Hematopoietic multipotent progenitor cell (in vitro differentiated cells): ENCODE results near the gene POTEI. TPM values are rescaled to one million over a fixed set of nuclear protein-coding genes. Genes with fewer than 3 reads are reported as not detected.
"Not testable (repeated sequence)": the region's sequence is repeated elsewhere in the genome, so short reads cannot be mapped to it uniquely, and the experiment has no call there.

Source experiments
- DNase-seq, 3 donors: peaks; one replicate each; pipeline ENCODE4 v3.0.0-alpha.2; 2011 to 2015; ENCODE audit warnings: low read depth in 2 of 3, low spot score in 2 of 3
- small RNA-seq: library from RNA; depleted of rRNA; stranded (forward); fragments of <200 nt; gene quantifications from one replicate; pipeline ENCODE3, GENCODE V24; 2012
- total RNA-seq: library from RNA; depleted of rRNA; stranded (reverse); fragments of >200 nt; gene quantifications from one replicate; pipeline ENCODE4 v1.2.3, GENCODE V29; 2012

The POTEI gene
- total RNA-seq, 1 donor = not detected

DNA sequence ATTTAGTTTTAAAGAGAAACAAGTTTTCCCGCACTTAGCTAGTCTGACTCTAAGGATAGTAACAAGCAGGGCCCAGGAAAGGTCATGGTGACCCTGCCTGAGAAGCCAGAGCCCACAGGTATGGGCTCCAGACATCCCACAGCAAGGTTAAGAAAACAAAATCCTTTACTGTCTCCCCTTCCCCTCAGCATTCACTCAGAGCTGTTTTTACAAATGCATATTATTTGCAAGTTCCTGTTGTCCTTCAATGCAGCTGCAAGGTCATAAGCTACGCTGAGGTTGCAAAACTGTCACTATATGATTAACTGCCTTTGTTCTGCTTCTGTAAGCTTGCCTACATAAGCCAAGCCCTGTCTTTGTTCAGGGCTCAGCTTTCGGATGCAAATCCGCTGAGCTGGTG, 18.1 kb downstream of the POTEI start:
- not testable (repeated sequence) for DNase-seq

DNA sequence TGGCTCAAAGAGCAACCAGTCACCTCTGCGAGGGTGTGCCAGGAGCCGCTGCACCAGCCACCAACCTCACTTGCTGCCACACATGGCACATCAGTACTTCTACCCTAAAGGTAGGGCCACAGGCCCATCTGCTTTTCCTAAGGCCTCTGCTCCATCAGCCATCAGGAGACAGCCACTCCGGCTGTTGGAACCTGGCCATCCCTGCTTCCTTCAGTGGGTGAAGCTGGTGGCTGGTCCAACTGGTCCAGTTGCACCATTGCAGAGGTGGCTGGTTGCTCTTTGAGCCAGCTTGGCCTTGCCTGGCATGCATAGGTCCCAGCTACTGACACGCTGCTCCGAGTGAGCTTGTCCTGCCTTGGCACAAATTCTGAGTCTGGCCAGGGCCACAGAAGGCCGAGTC, 53.7 kb downstream of the POTEI start:
- DNase-seq = not testable (repeated sequence)

DNA sequence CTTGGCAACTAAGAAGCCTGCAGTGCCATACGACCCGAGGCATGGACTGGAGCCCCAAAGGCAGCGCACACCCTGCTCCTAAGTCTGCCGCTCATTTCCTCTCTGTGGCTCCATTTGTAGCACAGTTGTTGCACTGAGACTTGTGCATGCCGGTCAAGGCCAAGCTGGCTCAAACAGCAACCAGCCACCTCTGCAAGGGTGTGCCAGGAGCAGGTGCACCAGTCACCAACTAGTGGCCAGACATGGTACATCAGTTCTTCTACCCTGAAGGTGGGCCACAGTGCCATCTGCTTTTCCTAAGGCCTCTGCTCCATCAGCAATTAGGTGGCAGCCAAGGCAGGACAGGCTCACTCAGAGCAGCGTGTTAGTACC, 54.4 kb downstream of the POTEI start:
- not testable (repeated sequence) for DNase-seq

DNA sequence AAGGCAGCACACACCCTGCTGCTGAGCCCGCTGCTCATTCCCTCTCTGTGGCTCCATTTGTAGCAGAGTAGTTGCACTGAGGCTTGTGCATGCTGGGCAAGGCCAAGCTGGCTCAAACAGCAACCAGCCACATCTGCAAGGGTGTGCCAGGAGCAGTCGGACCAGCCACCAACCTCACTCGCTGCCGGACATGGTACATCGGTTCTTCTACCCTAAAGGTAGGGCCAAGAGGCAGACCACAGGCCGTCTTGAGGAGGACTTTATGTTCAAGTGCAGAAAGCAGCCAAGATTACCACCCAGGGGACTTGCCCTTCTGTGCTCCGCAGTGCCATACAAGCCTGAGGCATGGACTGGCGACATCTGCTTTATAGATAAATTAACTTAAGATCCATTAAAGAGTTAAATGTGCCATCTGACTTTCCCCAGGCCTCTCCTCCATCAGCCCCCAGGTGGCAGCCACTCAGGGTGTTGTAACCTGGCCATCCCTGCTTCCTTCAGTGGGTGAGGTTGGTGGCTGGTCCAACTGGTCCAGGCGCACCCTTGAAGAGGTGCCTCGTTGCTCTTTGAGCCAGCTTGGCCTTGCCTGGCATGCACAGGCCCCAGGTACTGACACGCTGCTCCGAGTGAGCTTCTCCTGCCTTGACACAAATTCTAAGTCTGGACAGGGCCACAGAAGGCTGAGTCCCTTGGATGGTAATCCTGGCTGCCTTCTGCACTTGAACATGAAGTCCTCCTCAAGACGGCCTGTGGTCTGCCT, 55.0 kb downstream of the POTEI start:
- not testable (repeated sequence) for DNase-seq

DNA sequence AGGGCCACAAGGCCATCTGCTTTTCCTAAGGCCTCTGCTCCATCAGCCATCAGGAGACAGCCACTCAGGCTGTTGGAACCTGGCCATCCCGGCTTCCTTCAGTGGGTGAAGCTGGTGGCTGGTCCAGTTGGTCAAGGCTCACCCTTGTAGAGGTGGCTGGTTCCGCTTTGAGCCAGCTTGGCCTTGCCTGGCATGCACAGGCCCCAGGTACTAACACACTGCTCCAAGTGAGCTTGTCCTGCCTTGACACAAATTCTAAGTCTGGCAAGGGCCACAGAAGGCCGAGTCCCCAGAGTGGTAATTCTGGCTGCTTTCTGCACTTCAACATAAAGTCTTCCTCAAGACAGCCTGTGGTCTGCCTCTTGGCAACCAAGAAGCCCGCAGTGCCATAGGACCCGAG, 56.2 kb downstream of the POTEI start:
- not testable (repeated sequence) for DNase-seq

DNA sequence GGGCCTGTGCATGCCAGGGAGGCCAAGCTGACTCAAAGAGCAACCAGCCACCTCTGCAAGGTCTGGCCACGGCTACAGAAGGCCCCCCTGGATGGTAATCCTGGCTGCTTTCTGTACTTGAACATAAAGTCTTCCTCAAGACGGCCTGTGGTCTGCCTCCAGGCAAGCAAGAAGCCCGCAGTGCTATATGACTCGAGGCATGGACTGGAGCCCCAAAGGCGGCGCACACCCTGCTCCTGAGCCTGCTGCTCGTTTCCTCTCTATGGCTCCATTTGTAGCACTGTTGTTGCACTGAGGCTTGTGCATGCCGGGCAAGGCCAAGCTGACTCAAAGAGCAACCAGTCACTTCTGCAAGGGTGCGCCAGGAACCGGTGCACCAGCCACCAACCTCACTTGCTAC, 57.3 kb downstream of the POTEI start:
- not testable (repeated sequence) for DNase-seq

DNA sequence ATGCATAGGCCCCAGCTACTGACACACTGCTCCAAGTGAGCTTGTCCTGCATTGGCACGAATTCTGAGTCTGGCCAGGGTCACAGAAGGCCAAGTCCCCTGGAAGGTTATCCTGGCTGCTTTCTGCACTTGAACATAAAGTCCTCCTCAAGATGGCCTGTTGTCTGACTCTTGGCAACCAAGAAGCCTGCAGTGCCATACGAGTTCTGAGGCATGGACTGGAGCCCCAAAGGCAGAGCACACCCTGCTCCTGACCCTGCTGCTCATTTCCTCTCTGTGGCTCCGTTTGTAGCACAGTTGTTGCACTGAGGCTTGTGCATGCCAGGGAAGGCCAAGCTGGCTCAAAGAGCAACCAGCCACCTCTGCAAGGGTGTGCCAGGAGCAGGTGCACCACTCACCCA, 57.9 kb downstream of the POTEI start:
- DNase-seq = not testable (repeated sequence)

DNA sequence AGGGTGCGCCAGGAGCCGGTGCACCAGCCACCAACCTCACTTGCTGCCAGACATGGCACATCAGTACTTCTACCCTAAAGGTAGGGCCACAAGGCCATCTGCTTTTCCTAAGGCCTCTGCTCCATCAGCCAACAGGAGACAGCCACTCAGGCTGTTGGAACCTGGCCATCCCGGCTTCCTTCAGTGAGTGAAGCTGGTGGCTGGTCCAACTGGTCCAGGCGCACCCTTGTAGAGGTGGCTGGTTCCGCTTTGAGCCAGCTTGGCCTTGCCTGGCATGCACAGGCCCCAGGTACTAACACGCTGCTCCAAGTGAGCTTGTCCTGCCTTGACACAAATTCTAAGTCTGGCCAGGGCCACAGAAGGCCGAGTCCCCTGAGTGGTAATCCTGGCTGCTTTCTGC, 58.8 kb downstream of the POTEI start:
- DNase-seq = not testable (repeated sequence)

DNA sequence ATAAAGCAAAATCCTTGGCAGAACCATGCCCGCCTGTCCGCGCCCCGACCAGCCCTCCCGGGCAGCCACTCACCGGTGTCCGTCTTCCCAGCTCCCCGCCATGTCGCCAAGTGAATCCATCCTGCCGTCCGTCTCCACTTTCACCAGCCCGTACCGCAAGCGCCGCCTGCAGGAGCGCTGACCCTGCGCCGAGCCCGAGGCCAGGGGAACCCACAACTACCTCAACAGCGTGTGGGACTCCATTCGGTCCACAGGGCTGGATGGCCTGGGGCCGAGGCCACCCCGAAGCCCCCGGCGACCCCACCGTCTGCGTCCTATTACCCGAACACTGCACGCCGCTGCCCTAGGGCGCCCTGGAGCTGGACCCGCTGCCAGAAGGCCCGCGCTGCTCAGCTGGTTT, 81.5 kb downstream of the POTEI start:
- DNase-seq = peak in 2 of 3 donors; percentile 1 to 26

DNA sequence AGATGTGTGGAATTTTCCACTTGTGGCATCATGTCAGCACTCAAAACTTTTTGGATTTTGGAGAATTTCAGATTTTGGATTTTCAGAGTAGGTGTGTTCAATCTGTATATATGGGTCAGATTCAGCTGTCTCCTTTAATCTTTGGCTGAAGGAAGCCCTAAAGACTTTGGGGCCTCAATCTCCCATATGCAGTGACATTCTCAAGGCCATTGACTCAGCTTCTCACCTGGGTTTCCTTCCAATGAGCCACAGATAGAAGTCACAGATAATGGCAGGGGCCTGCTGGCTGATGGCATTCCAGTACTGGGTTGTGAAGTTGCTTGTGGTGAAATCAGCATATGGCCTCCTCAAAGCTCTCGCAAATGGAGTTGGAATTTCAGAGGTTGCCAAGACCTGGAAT, 90.3 kb downstream of the POTEI start:
- DNase-seq = not testable (repeated sequence)

DNA sequence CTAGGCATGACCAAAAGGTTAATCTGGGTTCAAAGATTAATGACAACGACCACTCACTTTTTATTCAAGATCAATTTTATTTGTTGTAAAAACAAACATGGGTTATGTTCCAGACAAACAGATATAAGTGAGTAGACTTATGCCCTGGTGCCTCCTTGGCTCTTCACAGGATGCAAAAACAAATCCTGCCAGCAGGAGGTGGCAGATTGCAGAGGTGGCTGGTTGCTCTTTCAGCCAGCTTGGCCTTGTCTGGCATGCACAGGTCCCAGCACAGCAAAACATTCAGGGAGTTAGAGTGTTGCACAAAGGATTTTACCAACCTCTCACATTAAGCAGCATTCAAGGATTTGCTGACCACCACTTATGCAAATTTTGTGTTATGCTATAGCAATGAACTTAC, 92.4 kb downstream of the POTEI start:
- not testable (repeated sequence) for DNase-seq

Small RNAs within 50 kb of the gene (small RNA-seq; reads per million reads assigned to genes)
- not detected for gene RF00017
- gene RNU6-473P = not detected

Other genes with a start within 250 kb of the POTEI start
- 208 TPM for gene IMP4, start 166.4 kb downstream of the POTEI start, total RNA-seq
- gene PTPN18, start 153.3 kb downstream of the POTEI start, total RNA-seq = 56.0 TPM
- gene CFC1B, start 11.9 kb upstream of the POTEI start, total RNA-seq = not detected
- gene CFC1, start 90.2 kb upstream of the POTEI start, total RNA-seq = not detected
- gene POTEJ, start 102.1 kb upstream of the POTEI start, total RNA-seq = under 0.01 TPM
- not detected for gene GPR148, start 219.7 kb upstream of the POTEI start, total RNA-seq
- under 0.01 TPM for gene AMER3, start 246.2 kb upstream of the POTEI start, total RNA-seq